ENCODE results near the gene ABL2.
A peak's percentile ranks its signal among the peaks of the same experiment; 100 is the strongest.

ABL2 gene

GRCh38 chr1:179119513-179119912 is 110.0 kb downstream of the ABL2 start:
- in situ Hi-C loops (cut with HindIII; ENCODE audit: low sequenced_read_pairs) = no loop called here
- no peak for TF ChIP-seq CTCF (IDR thresholded peaks at IDR 0.05; ENCODE audit: low read depth, low read length, missing control alignments)
- no peak overlapping the region for H3K4me3 ChIP-seq (ENCODE audit: low read depth, low read length)

GRCh38 chr1:179115181-179115580 is 114.3 kb downstream of the ABL2 start:
- no peak overlapping the region for H3K4me3 ChIP-seq (ENCODE audit: low read depth, low read length)
- in situ Hi-C loops (cut with HindIII; ENCODE audit: low sequenced_read_pairs) = no loop called here
- no peak for TF ChIP-seq CTCF (IDR thresholded peaks at IDR 0.05; ENCODE audit: low read depth, low read length, missing control alignments)
- no peak for DNase-seq (ENCODE audit: low read depth)

More at GRCh38 chr1:179119513-179119912, 110.0 kb downstream of the ABL2 start:
- no peak for DNase-seq (ENCODE audit: low read depth)

- DNase-seq (ENCODE audit: low read depth) = no peak
- in situ Hi-C loops (cut with HindIII; ENCODE audit: low sequenced_read_pairs) = no loop called here
- H3K4me3 ChIP-seq (ENCODE audit: low read depth, low read length) = no peak overlapping the region
- TF ChIP-seq CTCF (IDR thresholded peaks at IDR 0.05; ENCODE audit: low read depth, low read length, missing control alignments) = no peak
Measured at GRCh38 chr1:179108644-179109043, 120.8 kb downstream of the ABL2 start.

- H3K4me3 ChIP-seq (ENCODE audit: low read depth, low read length) = no peak overlapping the region
- in situ Hi-C loops (cut with HindIII; ENCODE audit: low sequenced_read_pairs) = no loop called here
- no peak for DNase-seq (ENCODE audit: low read depth)
- TF ChIP-seq CTCF (IDR thresholded peaks at IDR 0.05; ENCODE audit: low read depth, low read length, missing control alignments) = no peak
Measured at GRCh38 chr1:179107706-179108629, 121.5 kb downstream of the ABL2 start.

GRCh38 chr1:179105393-179105792 is 124.1 kb downstream of the ABL2 start:
- no peak overlapping the region for H3K4me3 ChIP-seq (ENCODE audit: low read depth, low read length)
- in situ Hi-C loops (cut with HindIII; ENCODE audit: low sequenced_read_pairs) = no loop called here
- no peak for DNase-seq (ENCODE audit: low read depth)

More at GRCh38 chr1:179105393-179105792, 124.1 kb downstream of the ABL2 start:
- TF ChIP-seq CTCF (IDR thresholded peaks at IDR 0.05; ENCODE audit: low read depth, low read length, missing control alignments) = peak; percentile 52

Measured in astrocyte of the cerebellum (primary cell).